ENCODE measurements around the gene TBC1D1. TPM values are rescaled to one million over a fixed set of nuclear protein-coding genes. Genes with fewer than 3 reads are reported as not detected.

The TBC1D1 gene
- total RNA-seq, 1 donor from 2014 or later = 78.9 TPM

- no peak for DNase-seq (ENCODE audit: low spot score in 2 of 2, unreplicated experiment in 2 of 2)
- TF ChIP-seq CTCF (IDR thresholded peaks at IDR 0.05; ENCODE audit: unreplicated experiment) = no peak
- Mint-ChIP-seq H3K9me3 (peaks cover 4% of the 10 kb centered on the region), H3K36me3 (peaks cover 41% of the 10 kb centered on the region), H3K4me1 (peaks cover 16% of the 10 kb centered on the region), H3K4me3 (no peak overlapping the region), H3K27ac (no peak overlapping the region), H3K27me3 (ENCODE audit: low read depth) (no peaks in the 10 kb centered on the region)
These were observed 139.1 kb downstream of the TBC1D1 start for GRCh38 chr4:38030023-38030422.

- no peak for DNase-seq (ENCODE audit: low spot score in 2 of 2, unreplicated experiment in 2 of 2)
- TF ChIP-seq CTCF (IDR thresholded peaks at IDR 0.05; ENCODE audit: unreplicated experiment) = peak; percentile 68
- H3K27ac Mint-ChIP-seq = no peak overlapping the region
- H3K36me3 Mint-ChIP-seq = peaks cover 36% of the 10 kb centered on the region
- no peaks in the 10 kb centered on the region for H3K27me3 Mint-ChIP-seq (ENCODE audit: low read depth)
- H3K4me1 Mint-ChIP-seq = peaks cover 7% of the 10 kb centered on the region
- H3K4me3 Mint-ChIP-seq = no peak overlapping the region
- H3K9me3 Mint-ChIP-seq = peaks cover 4% of the 10 kb centered on the region
These were observed 144.3 kb downstream of the TBC1D1 start for GRCh38 chr4:38034986-38035882.

- H3K27me3 Mint-ChIP-seq (ENCODE audit: low read depth) = no peaks in the 10 kb centered on the region
- no peak overlapping the region for H3K4me3 Mint-ChIP-seq
- TF ChIP-seq CTCF (IDR thresholded peaks at IDR 0.05; ENCODE audit: unreplicated experiment) = no peak
- peaks cover 7% of the 10 kb centered on the region for H3K4me1 Mint-ChIP-seq
- no peak for DNase-seq (ENCODE audit: low spot score in 2 of 2, unreplicated experiment in 2 of 2)
- no peak overlapping the region for H3K27ac Mint-ChIP-seq
- peaks cover 4% of the 10 kb centered on the region for H3K9me3 Mint-ChIP-seq
- H3K36me3 Mint-ChIP-seq = peaks cover 35% of the 10 kb centered on the region
These were observed 145.7 kb downstream of the TBC1D1 start for GRCh38 chr4:38036548-38036947.

GRCh38 chr4:38037612-38038011 is 146.7 kb downstream of the TBC1D1 start:
- no peak overlapping the region for H3K27ac Mint-ChIP-seq
- H3K4me1 Mint-ChIP-seq = peaks cover 7% of the 10 kb centered on the region
- H3K4me3 Mint-ChIP-seq = no peak overlapping the region
- H3K27me3 Mint-ChIP-seq (ENCODE audit: low read depth) = no peaks in the 10 kb centered on the region
- peaks cover 4% of the 10 kb centered on the region for H3K9me3 Mint-ChIP-seq
- H3K36me3 Mint-ChIP-seq = peaks cover 32% of the 10 kb centered on the region
- no peak for TF ChIP-seq CTCF (IDR thresholded peaks at IDR 0.05; ENCODE audit: unreplicated experiment)
- DNase-seq (ENCODE audit: low spot score in 2 of 2, unreplicated experiment in 2 of 2) = no peak

- no peak for TF ChIP-seq CTCF (IDR thresholded peaks at IDR 0.05; ENCODE audit: unreplicated experiment)
- Mint-ChIP-seq H3K36me3 (peaks cover 26% of the 10 kb centered on the region), H3K27ac (no peak overlapping the region), H3K4me1 (peaks cover 7% of the 10 kb centered on the region), H3K9me3 (no peaks in the 10 kb centered on the region), H3K27me3 (ENCODE audit: low read depth) (no peaks in the 10 kb centered on the region), H3K4me3 (no peak overlapping the region)
- no peak for DNase-seq (ENCODE audit: low spot score in 2 of 2, unreplicated experiment in 2 of 2)
These were observed 149.7 kb downstream of the TBC1D1 start for GRCh38 chr4:38040619-38041018.

All from mesothelial cell of epicardium (in vitro differentiated cells).